ENCODE measurements around the gene CRTC1. TPM values are rescaled to one million over a fixed set of nuclear protein-coding genes. Genes with fewer than 3 reads are reported as not detected.

CRTC1 gene
- total and polyA plus RNA-seq, 4 donors, result 1.5 to 3.5 (median 1.9) TPM

GRCh38 chr19:18735752-18736151 lies 52.3 kb downstream of the CRTC1 start:
- Histone ChIP-seq H3K27me3 (ENCODE audit: control insufficient read depth in 4 of 4, insufficient read depth in 4 of 4, low read length in 3 of 4) (no peaks in the 10 kb centered on the region), H3K27ac (ENCODE audit: low read depth in 1 of 2, low read length in 2 of 2) (no peak overlapping the region), H3K36me3 (ENCODE audit: control insufficient read depth in 4 of 4, insufficient read depth in 3 of 4, low read depth in 1 of 4, low read length in 3 of 4) (no peaks in the 10 kb centered on the region), H3K9me3 (ENCODE audit: control insufficient read depth in 4 of 4, low read length in 3 of 4) (no peaks in the 10 kb centered on the region), H3K9ac (ENCODE audit: low read depth in 1 of 2, low read length in 2 of 2) (no peak overlapping the region), H3K4me3 (ENCODE audit: low read depth in 1 of 3, low read length in 3 of 3) (no peak overlapping the region), H3K4me1 (ENCODE audit: control insufficient read depth in 4 of 4, insufficient read depth in 4 of 4, low read length in 3 of 4) (peaks cover 3 to 10% (median 8%) of the 10 kb centered on the region in 4 donors)
- DNase-seq (ENCODE audit: low spot score), result no peak
- TF ChIP-seq SP1 (IDR thresholded peaks at IDR 0.05), result no peak
- TF ChIP-seq GABPA (IDR thresholded peaks at IDR 0.05 in 1 of 2, conservative IDR thresholded peaks at IDR 0.05 in 1 of 2), result no peak
- TF ChIP-seq FOXA1 (IDR thresholded peaks at IDR 0.05), result no peak
- TF ChIP-seq RXRA (IDR thresholded peaks at IDR 0.05), result no peak
- TF ChIP-seq HNF4G (IDR thresholded peaks at IDR 0.05), result no peak
- no peak for TF ChIP-seq MAX (IDR thresholded peaks at IDR 0.05)
- TF ChIP-seq ZBTB33 (IDR thresholded peaks at IDR 0.05), result no peak
- TF ChIP-seq EGR1 (IDR thresholded peaks at IDR 0.05; ENCODE audit: low read depth in 2 of 2), result no peak
- no peak for TF ChIP-seq RAD21 (IDR thresholded peaks at IDR 0.05)
- TF ChIP-seq JUND (IDR thresholded peaks at IDR 0.05), result no peak
- no peak for TF ChIP-seq YY1 (IDR thresholded peaks at IDR 0.05)
- no peak for TF ChIP-seq FOXA2 (IDR thresholded peaks at IDR 0.05)
- no peak for TF ChIP-seq TAF1 (conservative IDR thresholded peaks at IDR 0.05)
- TF ChIP-seq NR2F2 (IDR thresholded peaks at IDR 0.05), result no peak
- TF ChIP-seq CTCF (IDR thresholded peaks at IDR 0.05; ENCODE audit: low read depth, low read length, missing input control), result no peak
- TF ChIP-seq HNF4A (conservative IDR thresholded peaks at IDR 0.05), result no peak
- TF ChIP-seq REST (IDR thresholded peaks at IDR 0.05), result no peak
- TF ChIP-seq ATF3 (IDR thresholded peaks at IDR 0.05), result no peak
- 93% methylated on average over 9 of the region's 9 CpGs for WGBS

Data from liver (tissue), 9 donors.